ENCODE data around the gene NOX5. TPM values are rescaled to one million over a fixed set of nuclear protein-coding genes. Genes with fewer than 3 reads are reported as not detected.

The NOX5 gene
- total RNA-seq, 1 donor from 2014 or later = 0.17 TPM

- Histone ChIP-seq H3K36me3 (ENCODE audit: control insufficient read depth, insufficient read depth, low read length) (no peaks in the 10 kb centered on the region), H3K27me3 (ENCODE audit: control insufficient read depth, insufficient read depth, low read length) (no peaks in the 10 kb centered on the region), H3K4me3 (ENCODE audit: low read depth, low read length) (no peak overlapping the region)
- TF ChIP-seq CTCF (IDR thresholded peaks at IDR 0.05; ENCODE audit: insufficient read depth, low read length, poor library complexity, severe bottlenecking) = no peak
- no peak for DNase-seq (ENCODE audit: low read depth)
Observed at GRCh38 chr15:69071260-69071659, 56.8 kb downstream of the NOX5 start.

- Histone ChIP-seq H3K36me3 (ENCODE audit: control insufficient read depth, insufficient read depth, low read length) (no peaks in the 10 kb centered on the region), H3K27me3 (ENCODE audit: control insufficient read depth, insufficient read depth, low read length) (no peaks in the 10 kb centered on the region), H3K4me3 (ENCODE audit: low read depth, low read length) (no peak overlapping the region)
- no peak for DNase-seq (ENCODE audit: low read depth)
- TF ChIP-seq CTCF (IDR thresholded peaks at IDR 0.05; ENCODE audit: insufficient read depth, low read length, poor library complexity, severe bottlenecking) = no peak
Observed at GRCh38 chr15:69072906-69073305, 58.4 kb downstream of the NOX5 start.

DNA sequence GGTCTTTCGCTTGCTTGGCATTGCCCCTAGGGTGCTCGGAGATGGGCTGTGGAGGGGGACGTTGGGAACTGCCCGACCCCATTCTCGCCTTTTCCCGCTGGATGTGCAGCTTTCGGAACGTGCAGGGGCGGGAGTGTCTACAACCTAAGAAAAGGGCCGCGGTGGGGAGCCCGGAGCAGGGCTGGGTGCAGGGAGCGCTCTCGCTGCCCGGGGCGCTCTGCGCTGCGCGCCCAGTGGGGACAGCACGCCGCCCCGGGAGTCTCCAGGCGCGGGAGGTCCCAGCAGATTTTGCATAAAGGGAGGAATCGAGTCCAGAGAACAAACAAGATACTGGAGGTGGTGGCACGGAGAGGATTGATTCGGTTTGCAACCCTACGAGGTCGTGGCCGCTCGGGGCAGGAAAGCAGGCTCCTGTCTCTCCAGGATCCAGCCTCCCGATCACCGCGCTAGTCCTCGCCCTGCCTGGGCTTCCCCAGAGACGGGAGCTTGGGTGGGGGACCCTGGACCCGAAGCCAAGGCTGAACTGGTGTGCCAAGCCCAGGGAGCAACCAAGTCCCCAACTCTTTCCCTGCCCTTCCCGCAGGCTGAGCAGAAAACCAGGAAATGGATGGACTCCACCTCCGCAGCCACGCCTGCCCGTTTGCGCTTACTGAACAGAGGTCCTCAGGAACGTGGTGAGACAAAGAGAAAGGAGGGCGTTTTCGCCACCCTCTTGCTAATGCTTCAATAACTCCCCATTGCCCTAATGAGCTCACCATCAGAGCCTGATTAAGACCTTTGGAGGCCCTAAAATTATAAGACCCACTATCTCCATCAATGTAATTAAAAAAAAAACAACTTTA, 59.7 kb downstream of the NOX5 start:
- H3K36me3 ChIP-seq (ENCODE audit: control insufficient read depth, insufficient read depth, low read length) = no peaks in the 10 kb centered on the region
- no peaks in the 10 kb centered on the region for H3K27me3 ChIP-seq (ENCODE audit: control insufficient read depth, insufficient read depth, low read length)
- no peak for TF ChIP-seq CTCF (IDR thresholded peaks at IDR 0.05; ENCODE audit: insufficient read depth, low read length, poor library complexity, severe bottlenecking)
- peak overlapping the region; percentile 54 for H3K4me3 ChIP-seq (ENCODE audit: low read depth, low read length)
- DNase-seq (ENCODE audit: low read depth) = no peak

DNA sequence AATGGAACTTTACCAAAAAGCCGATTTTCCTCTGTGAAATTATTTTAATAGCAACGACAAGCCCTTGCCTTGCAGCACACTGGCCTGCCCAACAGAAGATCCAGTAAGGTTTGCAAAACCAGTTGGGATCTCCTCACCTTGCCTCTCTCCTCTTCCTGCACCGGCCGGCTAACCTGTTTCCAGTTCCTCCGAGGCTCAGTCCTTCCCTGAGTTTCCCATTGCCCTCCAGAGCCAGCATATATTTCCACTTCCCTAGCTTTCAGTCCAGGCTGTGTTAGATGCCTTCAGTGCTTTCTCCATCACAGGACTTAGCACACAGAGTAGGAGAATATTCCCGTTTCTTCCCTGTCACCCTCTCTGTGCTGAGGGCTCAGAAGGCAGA, 60.3 kb downstream of the NOX5 start:
- no peak for DNase-seq (ENCODE audit: low read depth)
- TF ChIP-seq CTCF (IDR thresholded peaks at IDR 0.05; ENCODE audit: insufficient read depth, low read length, poor library complexity, severe bottlenecking) = no peak
- H3K27me3 ChIP-seq (ENCODE audit: control insufficient read depth, insufficient read depth, low read length) = no peaks in the 10 kb centered on the region
- H3K36me3 ChIP-seq (ENCODE audit: control insufficient read depth, insufficient read depth, low read length) = no peaks in the 10 kb centered on the region
- H3K4me3 ChIP-seq (ENCODE audit: low read depth, low read length) = peak overlapping the region; percentile 54

DNA sequence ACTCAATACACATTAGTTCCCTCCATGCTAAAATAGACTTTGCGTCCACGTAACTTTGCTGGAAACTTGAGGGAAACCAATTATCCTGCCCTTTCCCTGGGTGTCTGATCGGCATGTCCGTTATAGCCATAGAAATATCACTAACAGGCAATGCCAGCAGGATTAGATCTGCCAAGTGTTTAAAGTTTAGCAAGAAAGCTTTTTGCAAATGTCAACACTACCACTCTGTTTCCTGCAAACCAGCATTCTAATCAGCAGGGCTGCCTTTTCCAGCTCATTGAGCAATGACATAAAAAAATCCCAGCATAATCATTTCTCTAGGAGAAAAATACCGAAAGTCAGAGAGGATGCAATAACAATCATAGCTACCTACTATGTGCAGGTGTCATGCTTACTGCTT, 60.9 kb downstream of the NOX5 start:
- no peak for TF ChIP-seq CTCF (IDR thresholded peaks at IDR 0.05; ENCODE audit: insufficient read depth, low read length, poor library complexity, severe bottlenecking)
- H3K36me3 ChIP-seq (ENCODE audit: control insufficient read depth, insufficient read depth, low read length) = no peaks in the 10 kb centered on the region
- DNase-seq (ENCODE audit: low read depth) = no peak
- no peak overlapping the region for H3K4me3 ChIP-seq (ENCODE audit: low read depth, low read length)
- no peaks in the 10 kb centered on the region for H3K27me3 ChIP-seq (ENCODE audit: control insufficient read depth, insufficient read depth, low read length)

DNA sequence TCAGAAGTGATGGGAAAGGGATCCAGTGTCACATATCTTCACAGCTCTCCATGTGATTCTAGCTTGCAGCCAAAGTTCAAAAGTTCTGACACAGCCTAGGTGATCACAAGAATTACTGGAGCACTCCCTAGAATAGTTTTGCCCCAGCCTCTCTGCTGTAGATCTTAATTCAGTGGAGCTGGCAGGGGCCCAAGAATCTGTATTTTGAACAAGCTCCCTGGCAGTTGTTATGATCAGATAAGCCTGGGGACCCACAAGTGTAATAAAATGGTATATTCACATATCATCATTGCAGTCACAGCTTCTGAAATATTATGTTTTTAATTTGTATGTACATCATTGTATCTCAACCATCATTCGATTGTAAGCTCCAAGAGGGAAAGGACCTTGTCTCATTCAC, 62.3 kb downstream of the NOX5 start:
- Histone ChIP-seq H3K27me3 (ENCODE audit: control insufficient read depth, insufficient read depth, low read length) (no peaks in the 10 kb centered on the region), H3K36me3 (ENCODE audit: control insufficient read depth, insufficient read depth, low read length) (no peaks in the 10 kb centered on the region), H3K4me3 (ENCODE audit: low read depth, low read length) (no peak overlapping the region)
- no peak for TF ChIP-seq CTCF (IDR thresholded peaks at IDR 0.05; ENCODE audit: insufficient read depth, low read length, poor library complexity, severe bottlenecking)
- DNase-seq (ENCODE audit: low read depth) = no peak

Measured in kidney epithelial cell (primary cell).